Esophagus muscularis mucosa (tissue), 4 donors: ENCODE results near the gene MYZAP.

Experiments used
- EP300 ChIP-seq: sonication (generic); formaldehyde crosslinking; IDR thresholded peaks from one replicate; pipeline ENCODE4 v1.6.1; 2017; ENCODE audit warnings: antibody characterized with exemption
- POLR2A ChIP-seq: fragments of 450-650 bp; IDR thresholded peaks from one replicate; pipeline ENCODE4 v1.6.1; 2017; ENCODE audit warnings: antibody characterized with exemption, moderate library complexity, mild to moderate bottlenecking, low read depth
- POLR2AphosphoS5 ChIP-seq, 2 donors: sonication (generic); formaldehyde crosslinking; IDR thresholded peaks; one replicate each; pipeline ENCODE4 v1.6.1; 2017; ENCODE audit warnings: antibody characterized with exemption in 2 of 2
- TF ChIP-seq, protein P1 (sequence below), 3 experiments: fragments of 200-600 bp in 2 of 3; fragments of 450-650 bp in 1 of 3; sonication (generic) in 2 of 3; IDR thresholded peaks; one replicate each; pipeline ENCODE4 v1.5.1; 2017 to 2019; ENCODE audit warnings: antibody characterized with exemption in 3 of 3, mild to moderate bottlenecking in 2 of 3, moderate library complexity in 1 of 3

DNA sequence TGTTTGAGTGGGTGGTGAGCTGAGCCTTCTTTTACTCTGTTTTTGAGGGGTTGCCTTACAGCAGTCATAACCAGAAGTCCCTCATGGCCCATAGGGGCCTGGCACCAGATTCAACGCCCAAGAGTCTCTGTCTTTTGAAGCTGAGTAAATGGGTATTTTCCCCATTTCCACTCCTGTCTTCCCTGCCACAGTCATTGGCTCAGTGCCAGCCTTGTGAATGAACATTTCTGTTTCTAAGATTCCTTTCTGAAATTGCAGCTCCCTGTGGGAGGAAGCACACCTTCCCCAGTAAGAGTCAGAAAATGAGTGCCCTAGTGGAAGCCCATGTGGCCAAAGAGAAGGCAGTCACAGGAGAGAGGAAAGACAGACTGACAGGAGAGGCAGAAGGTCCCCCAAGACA lies 71.1 kb downstream of the MYZAP start:
- TF ChIP-seq POLR2A, result no peak
- TF ChIP-seq, protein P1, sequence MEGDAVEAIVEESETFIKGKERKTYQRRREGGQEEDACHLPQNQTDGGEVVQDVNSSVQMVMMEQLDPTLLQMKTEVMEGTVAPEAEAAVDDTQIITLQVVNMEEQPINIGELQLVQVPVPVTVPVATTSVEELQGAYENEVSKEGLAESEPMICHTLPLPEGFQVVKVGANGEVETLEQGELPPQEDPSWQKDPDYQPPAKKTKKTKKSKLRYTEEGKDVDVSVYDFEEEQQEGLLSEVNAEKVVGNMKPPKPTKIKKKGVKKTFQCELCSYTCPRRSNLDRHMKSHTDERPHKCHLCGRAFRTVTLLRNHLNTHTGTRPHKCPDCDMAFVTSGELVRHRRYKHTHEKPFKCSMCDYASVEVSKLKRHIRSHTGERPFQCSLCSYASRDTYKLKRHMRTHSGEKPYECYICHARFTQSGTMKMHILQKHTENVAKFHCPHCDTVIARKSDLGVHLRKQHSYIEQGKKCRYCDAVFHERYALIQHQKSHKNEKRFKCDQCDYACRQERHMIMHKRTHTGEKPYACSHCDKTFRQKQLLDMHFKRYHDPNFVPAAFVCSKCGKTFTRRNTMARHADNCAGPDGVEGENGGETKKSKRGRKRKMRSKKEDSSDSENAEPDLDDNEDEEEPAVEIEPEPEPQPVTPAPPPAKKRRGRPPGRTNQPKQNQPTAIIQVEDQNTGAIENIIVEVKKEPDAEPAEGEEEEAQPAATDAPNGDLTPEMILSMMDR (IDR thresholded peaks at IDR 0.05), result no peak
- no peak for TF ChIP-seq POLR2AphosphoS5 (IDR thresholded peaks at IDR 0.05)
- no peak for TF ChIP-seq EP300
